GM23338 (cell line): ENCODE measurements around the gene RBM24.

Source experiments
- CREB1 ChIP-seq: fragments of 250-450 bp; sonication (Bioruptor Pico); IDR thresholded peaks from 2 replicates; pipeline ENCODE4 v1.5.0; 2020; ENCODE audit warnings: low read depth, mild to moderate bottlenecking, moderate library complexity
- CTCF ChIP-seq, 2 experiments: fragments of 200-600 bp in 1 of 2; sonication (generic) in 1 of 2; conservative IDR thresholded peaks; 2 replicates each; pipeline versions ENCODE4 v1.5.1 to v1.6.1; 2016 to 2017; ENCODE audit warnings: antibody characterized with exemption in 2 of 2, low read depth in 2 of 2, mild to moderate bottlenecking in 2 of 2, moderate library complexity in 1 of 2
- ETS1 ChIP-seq: IDR thresholded peaks from 2 replicates; pipeline ENCODE4 v1.6.1; 2016; ENCODE audit warnings: antibody characterized with exemption
- EZH2 ChIP-seq: fragments of 200-600 bp; sonication (generic); IDR thresholded peaks from one replicate; pipeline ENCODE4 v1.8.0; 2017; ENCODE audit warnings: antibody characterized with exemption, mild to moderate bottlenecking, low read depth; ENCODE audit not compliant: unreplicated experiment
- EZH2phosphoT487 ChIP-seq: fragments of 200-600 bp; sonication (generic); IDR thresholded peaks from one replicate; pipeline ENCODE4 v1.8.1; 2018; ENCODE audit warnings: antibody characterized with exemption; ENCODE audit not compliant: unreplicated experiment
- JUNB ChIP-seq: IDR thresholded peaks from one replicate; pipeline ENCODE4 v1.6.1; 2016; ENCODE audit warnings: antibody characterized with exemption; ENCODE audit not compliant: unreplicated experiment
- NANOG ChIP-seq: IDR thresholded peaks from 2 replicates; pipeline ENCODE4 v1.6.1; 2016; ENCODE audit warnings: antibody characterized with exemption, borderline replicate concordance
- POLR2AphosphoS5 ChIP-seq: IDR thresholded peaks from 2 replicates; pipeline ENCODE4 v1.6.1; 2016; ENCODE audit warnings: antibody characterized with exemption, low read depth
- REST ChIP-seq: IDR thresholded peaks from one replicate; pipeline ENCODE4 v1.6.1; 2018; ENCODE audit warnings: antibody characterized with exemption; ENCODE audit not compliant: unreplicated experiment
- ZNF114 ChIP-seq: fragments of 250-450 bp; sonication (Bioruptor Pico); IDR thresholded peaks from 2 replicates; pipeline ENCODE4 v1.5.0; 2020; ENCODE audit warnings: mild to moderate bottlenecking, moderate library complexity
- ZNF331 ChIP-seq: fragments of 250-450 bp; sonication (Bioruptor Pico); IDR thresholded peaks from 2 replicates; pipeline ENCODE4 v1.5.0; 2020; ENCODE audit warnings: low read depth, mild to moderate bottlenecking, moderate library complexity
- ZNF462 ChIP-seq: fragments of 250-450 bp; sonication (Bioruptor Pico); IDR thresholded peaks from 2 replicates; pipeline ENCODE4 v1.5.0; 2020; ENCODE audit warnings: mild to moderate bottlenecking, moderate library complexity

GRCh38 chr6:17276766-17277165, 4.4 kb upstream of the RBM24 start:
- TF ChIP-seq CTCF (conservative IDR thresholded peaks at IDR 0.05; ENCODE audit: low read depth in 2 of 2) (no peak), REST (no peak), EZH2 (no peak), ETS1 (no peak), POLR2AphosphoS5 (no peak), ZNF462 (CRISPR knock-in tag) (no peak), JUNB (no peak), ZNF114 (CRISPR knock-in tag) (no peak), EZH2phosphoT487 (no peak), NANOG (no peak), CREB1 (CRISPR knock-in tag) (no peak), ZNF331 (no peak)
